ENCODE measurements around the gene CLPTM1L. TPM values are rescaled to one million over a fixed set of nuclear protein-coding genes. Genes with fewer than 3 reads are reported as not detected.

The CLPTM1L gene
- total RNA-seq, 1 experiment from 2014 or later = 146 TPM

- H3K36me3 ChIP-seq (ENCODE audit: insufficient read depth, low read length, poor library complexity, severe bottlenecking) = no peaks in the 10 kb centered on the region
- H3K27me3 ChIP-seq (replicated peaks; ENCODE audit: insufficient read depth, low read depth, low read length, poor library complexity) = no peaks in the 10 kb centered on the region
- no peak overlapping the region for H3K4me3 ChIP-seq (ENCODE audit: low read depth, low read length, poor library complexity, severe bottlenecking)
- intact Hi-C loops (cut with micrococcal nuclease; ENCODE audit: unreplicated experiment) = no loop called here
- H3K9me3 ChIP-seq (ENCODE audit: low read depth, low read length, poor library complexity, severe bottlenecking) = no peaks in the 10 kb centered on the region
- BruUV-seq (replicated peaks) = no TSS peak
- H3K4me1 ChIP-seq (ENCODE audit: insufficient read depth, low read length, poor library complexity, severe bottlenecking) = no peaks in the 10 kb centered on the region
- DNase-seq (ENCODE audit: low spot score) = no peak
- ChIA-PET CTCF (no interaction called here), POLR2A (ENCODE audit: low non-redundant PET) (no interaction called here)
- TF ChIP-seq EZH2 (IDR thresholded peaks at IDR 0.05; ENCODE audit: borderline replicate concordance, low read depth, low read length, poor library complexity, severe bottlenecking) = no peak
- TF ChIP-seq, protein P1, sequence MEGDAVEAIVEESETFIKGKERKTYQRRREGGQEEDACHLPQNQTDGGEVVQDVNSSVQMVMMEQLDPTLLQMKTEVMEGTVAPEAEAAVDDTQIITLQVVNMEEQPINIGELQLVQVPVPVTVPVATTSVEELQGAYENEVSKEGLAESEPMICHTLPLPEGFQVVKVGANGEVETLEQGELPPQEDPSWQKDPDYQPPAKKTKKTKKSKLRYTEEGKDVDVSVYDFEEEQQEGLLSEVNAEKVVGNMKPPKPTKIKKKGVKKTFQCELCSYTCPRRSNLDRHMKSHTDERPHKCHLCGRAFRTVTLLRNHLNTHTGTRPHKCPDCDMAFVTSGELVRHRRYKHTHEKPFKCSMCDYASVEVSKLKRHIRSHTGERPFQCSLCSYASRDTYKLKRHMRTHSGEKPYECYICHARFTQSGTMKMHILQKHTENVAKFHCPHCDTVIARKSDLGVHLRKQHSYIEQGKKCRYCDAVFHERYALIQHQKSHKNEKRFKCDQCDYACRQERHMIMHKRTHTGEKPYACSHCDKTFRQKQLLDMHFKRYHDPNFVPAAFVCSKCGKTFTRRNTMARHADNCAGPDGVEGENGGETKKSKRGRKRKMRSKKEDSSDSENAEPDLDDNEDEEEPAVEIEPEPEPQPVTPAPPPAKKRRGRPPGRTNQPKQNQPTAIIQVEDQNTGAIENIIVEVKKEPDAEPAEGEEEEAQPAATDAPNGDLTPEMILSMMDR (conservative IDR thresholded peaks at IDR 0.05; ENCODE audit: low read depth, low read length) = no peak
- no peak overlapping the region for H3K27ac ChIP-seq (ENCODE audit: low read depth, low read length, poor library complexity, severe bottlenecking)
These were observed 66.7 kb downstream of the CLPTM1L start for GRCh38 chr5:1278216-1278615.

DNA sequence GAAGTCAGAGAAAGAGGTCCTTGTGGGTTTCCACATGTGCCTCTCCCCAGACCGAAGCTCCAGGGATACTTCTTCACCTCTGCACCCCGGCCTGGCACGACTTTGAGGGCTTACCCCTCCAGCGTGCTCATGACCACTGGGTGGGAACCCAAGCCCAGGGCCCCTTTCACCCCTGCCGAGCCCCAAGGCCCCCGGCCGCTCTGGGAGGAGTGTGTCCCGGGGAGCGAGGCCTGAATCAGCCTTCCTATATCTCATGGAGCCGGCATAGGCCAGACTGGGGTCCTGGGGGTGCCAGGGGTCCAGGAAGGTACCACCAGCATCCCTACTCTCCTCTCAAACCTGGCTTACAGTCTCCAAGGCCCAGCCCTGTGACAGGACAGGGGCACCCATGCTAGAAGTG lies 67.1 kb downstream of the CLPTM1L start:
- BruUV-seq (replicated peaks) = no TSS peak
- Histone ChIP-seq H3K4me1 (ENCODE audit: insufficient read depth, low read length, poor library complexity, severe bottlenecking) (no peaks in the 10 kb centered on the region), H3K9me3 (ENCODE audit: low read depth, low read length, poor library complexity, severe bottlenecking) (no peaks in the 10 kb centered on the region), H3K27ac (ENCODE audit: low read depth, low read length, poor library complexity, severe bottlenecking) (no peak overlapping the region), H3K4me3 (ENCODE audit: low read depth, low read length, poor library complexity, severe bottlenecking) (no peak overlapping the region), H3K36me3 (ENCODE audit: insufficient read depth, low read length, poor library complexity, severe bottlenecking) (no peaks in the 10 kb centered on the region), H3K27me3 (replicated peaks; ENCODE audit: insufficient read depth, low read depth, low read length, poor library complexity) (no peaks in the 10 kb centered on the region)
- POLR2A ChIA-PET (ENCODE audit: low non-redundant PET) = no interaction called here
- CTCF ChIA-PET = no interaction called here
- TF ChIP-seq EZH2 (IDR thresholded peaks at IDR 0.05; ENCODE audit: borderline replicate concordance, low read depth, low read length, poor library complexity, severe bottlenecking) = no peak
- TF ChIP-seq, protein P1 (conservative IDR thresholded peaks at IDR 0.05; ENCODE audit: low read depth, low read length) = no peak
- DNase-seq (ENCODE audit: low spot score) = no peak
- intact Hi-C loops (cut with micrococcal nuclease; ENCODE audit: unreplicated experiment) = no loop called here

DNA sequence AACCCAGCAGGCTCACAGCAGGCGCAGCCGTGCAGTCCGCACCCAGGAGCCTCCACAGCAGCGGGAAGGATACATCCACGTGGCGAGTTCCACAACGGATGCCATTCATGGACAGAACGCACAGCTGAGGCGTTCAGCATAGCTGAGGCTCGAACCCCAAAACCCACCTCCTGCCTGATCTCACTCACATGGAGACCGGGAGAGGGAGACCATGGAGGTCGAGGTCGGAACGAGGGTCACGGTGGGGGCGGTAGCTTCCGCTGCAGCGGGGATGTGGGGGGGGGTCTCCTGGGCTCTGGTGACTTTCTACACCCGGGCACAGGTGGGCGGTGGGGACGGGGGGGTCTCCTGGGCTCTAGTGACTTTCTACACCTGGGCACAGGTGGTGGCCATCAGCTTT lies 67.6 kb downstream of the CLPTM1L start:
- no peaks in the 10 kb centered on the region for H3K36me3 ChIP-seq (ENCODE audit: insufficient read depth, low read length, poor library complexity, severe bottlenecking)
- no peaks in the 10 kb centered on the region for H3K4me1 ChIP-seq (ENCODE audit: insufficient read depth, low read length, poor library complexity, severe bottlenecking)
- CTCF ChIA-PET = no interaction called here
- POLR2A ChIA-PET (ENCODE audit: low non-redundant PET) = no interaction called here
- no peak for DNase-seq (ENCODE audit: low spot score)
- BruUV-seq (replicated peaks) = no TSS peak
- H3K4me3 ChIP-seq (ENCODE audit: low read depth, low read length, poor library complexity, severe bottlenecking) = no peak overlapping the region
- H3K27ac ChIP-seq (ENCODE audit: low read depth, low read length, poor library complexity, severe bottlenecking) = no peak overlapping the region
- no peaks in the 10 kb centered on the region for H3K9me3 ChIP-seq (ENCODE audit: low read depth, low read length, poor library complexity, severe bottlenecking)
- TF ChIP-seq, protein P1 (conservative IDR thresholded peaks at IDR 0.05; ENCODE audit: low read depth, low read length) = no peak
- TF ChIP-seq EZH2 (IDR thresholded peaks at IDR 0.05; ENCODE audit: borderline replicate concordance, low read depth, low read length, poor library complexity, severe bottlenecking) = no peak
- no peaks in the 10 kb centered on the region for H3K27me3 ChIP-seq (replicated peaks; ENCODE audit: insufficient read depth, low read depth, low read length, poor library complexity)
- intact Hi-C loops (cut with micrococcal nuclease; ENCODE audit: unreplicated experiment) = no loop called here

All from A673 (cell line).